ENCODE results near the gene RAB23. TPM values are rescaled to one million over a fixed set of nuclear protein-coding genes. Genes with fewer than 3 reads are reported as not detected.
"Not testable (repeated sequence)": the region's sequence is repeated elsewhere in the genome, so short reads cannot be mapped to it uniquely, and the experiment has no call there.

RAB23 gene
- total and polyA plus RNA-seq, 12 donors: 2.3 to 14.7 (median 5.6) TPM

DNA sequence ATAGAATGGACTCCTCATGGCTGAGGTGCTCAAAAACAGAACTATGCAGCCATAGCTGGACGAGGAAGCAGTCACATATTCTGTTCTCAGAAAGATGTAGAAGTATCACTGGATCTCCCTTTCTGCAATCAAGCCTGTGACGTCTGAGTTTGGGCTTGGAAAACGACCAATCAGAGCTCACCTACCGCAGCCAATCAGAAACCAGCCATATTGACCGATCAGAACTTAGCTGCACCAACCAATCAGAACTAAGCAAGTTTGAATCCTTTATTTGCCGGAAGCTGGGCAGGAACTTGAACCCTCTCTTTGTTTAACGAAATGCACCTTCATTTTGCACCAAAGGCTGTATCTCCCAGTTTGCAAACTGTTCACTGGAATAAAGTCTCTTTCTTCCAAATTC is 21.8 kb upstream of the RAB23 start:
- no peak overlapping the region for H3K27ac ChIP-seq
- intact Hi-C loops (cut with DNase I): no loop called here
- no peaks in the 10 kb centered on the region for H3K9me3 ChIP-seq (replicated peaks in 1 of 3)
- 84 to 90% (median 88%) methylated on average over 7 of the region's 7 CpGs for WGBS, 4 donors
- no peak for DNase-seq
- H3K36me3 ChIP-seq (replicated peaks in 1 of 2): no peaks in the 10 kb centered on the region
- no peak overlapping the region for H3K4me3 ChIP-seq
- H3K4me1 ChIP-seq (replicated peaks in 1 of 2): no peaks in the 10 kb centered on the region
- H3K27me3 ChIP-seq: no peaks in the 10 kb centered on the region
- TF ChIP-seq POLR2A (IDR thresholded peaks at IDR 0.05): no peak
- TF ChIP-seq, protein P1, sequence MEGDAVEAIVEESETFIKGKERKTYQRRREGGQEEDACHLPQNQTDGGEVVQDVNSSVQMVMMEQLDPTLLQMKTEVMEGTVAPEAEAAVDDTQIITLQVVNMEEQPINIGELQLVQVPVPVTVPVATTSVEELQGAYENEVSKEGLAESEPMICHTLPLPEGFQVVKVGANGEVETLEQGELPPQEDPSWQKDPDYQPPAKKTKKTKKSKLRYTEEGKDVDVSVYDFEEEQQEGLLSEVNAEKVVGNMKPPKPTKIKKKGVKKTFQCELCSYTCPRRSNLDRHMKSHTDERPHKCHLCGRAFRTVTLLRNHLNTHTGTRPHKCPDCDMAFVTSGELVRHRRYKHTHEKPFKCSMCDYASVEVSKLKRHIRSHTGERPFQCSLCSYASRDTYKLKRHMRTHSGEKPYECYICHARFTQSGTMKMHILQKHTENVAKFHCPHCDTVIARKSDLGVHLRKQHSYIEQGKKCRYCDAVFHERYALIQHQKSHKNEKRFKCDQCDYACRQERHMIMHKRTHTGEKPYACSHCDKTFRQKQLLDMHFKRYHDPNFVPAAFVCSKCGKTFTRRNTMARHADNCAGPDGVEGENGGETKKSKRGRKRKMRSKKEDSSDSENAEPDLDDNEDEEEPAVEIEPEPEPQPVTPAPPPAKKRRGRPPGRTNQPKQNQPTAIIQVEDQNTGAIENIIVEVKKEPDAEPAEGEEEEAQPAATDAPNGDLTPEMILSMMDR (IDR thresholded peaks at IDR 0.05): no peak

DNA sequence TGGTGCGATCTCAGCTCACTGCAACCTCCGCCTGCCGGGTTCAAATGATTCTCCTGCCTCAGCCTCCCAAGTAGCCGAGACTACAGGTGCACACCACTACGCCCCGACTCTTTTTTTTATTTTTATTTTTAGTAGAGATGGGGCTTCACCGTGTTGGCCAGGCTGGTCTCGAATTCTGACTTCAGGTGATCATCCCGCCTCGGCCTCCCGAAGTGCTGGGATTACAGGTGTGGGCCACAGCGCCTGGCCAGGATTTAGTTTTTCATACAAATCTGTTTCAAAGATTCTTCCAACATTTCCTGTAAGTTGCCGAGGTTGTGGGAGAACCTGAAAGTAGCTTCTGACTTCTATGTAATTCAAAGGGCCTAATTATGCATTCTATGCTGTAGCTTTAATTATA is 21.4 kb upstream of the RAB23 start:
- 94 to 97% (median 95%) methylated on average over 13 of the region's 13 CpGs for WGBS, 4 donors
- H3K27me3 ChIP-seq; H3K27ac ChIP-seq; H3K36me3 ChIP-seq (replicated peaks in 1 of 2); H3K9me3 ChIP-seq (replicated peaks in 1 of 3); H3K4me3 ChIP-seq; H3K4me1 ChIP-seq (replicated peaks in 1 of 2); intact Hi-C loops (cut with DNase I); DNase-seq: not testable (repeated sequence)

DNA sequence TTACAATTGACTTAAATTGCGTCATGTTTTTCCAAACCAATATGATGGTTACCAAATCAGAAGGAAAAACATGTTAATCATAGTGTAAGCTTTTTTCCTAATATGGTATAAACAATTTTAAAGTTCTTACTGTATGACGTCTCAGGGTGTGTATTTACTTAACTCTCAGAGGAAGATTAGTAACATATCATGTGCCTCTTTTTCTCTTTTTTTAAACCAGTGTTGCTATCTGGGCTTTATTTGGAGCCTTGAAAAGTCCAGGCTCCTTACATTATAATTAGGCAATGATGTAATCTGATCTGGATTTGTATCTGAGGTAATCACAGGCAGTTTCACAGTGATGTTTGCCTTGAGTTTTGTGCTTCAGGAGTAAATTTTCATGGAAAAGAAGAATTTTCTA is 20.4 kb upstream of the RAB23 start:
- H3K4me3 ChIP-seq: no peak overlapping the region
- intact Hi-C loops (cut with DNase I): no loop called here
- H3K27me3 ChIP-seq: no peaks in the 10 kb centered on the region
- no peaks in the 10 kb centered on the region for H3K9me3 ChIP-seq (replicated peaks in 1 of 3)
- no peak overlapping the region for H3K27ac ChIP-seq
- no peaks in the 10 kb centered on the region for H3K36me3 ChIP-seq (replicated peaks in 1 of 2)
- H3K4me1 ChIP-seq (replicated peaks in 1 of 2): no peaks in the 10 kb centered on the region
- DNase-seq: no peak
- TF ChIP-seq POLR2A (IDR thresholded peaks at IDR 0.05): no peak
- TF ChIP-seq, protein P1 (IDR thresholded peaks at IDR 0.05): no peak
- WGBS, 4 donors: 8 to 37% (median 16%) methylated on average over 2 of the region's 2 CpGs

DNA sequence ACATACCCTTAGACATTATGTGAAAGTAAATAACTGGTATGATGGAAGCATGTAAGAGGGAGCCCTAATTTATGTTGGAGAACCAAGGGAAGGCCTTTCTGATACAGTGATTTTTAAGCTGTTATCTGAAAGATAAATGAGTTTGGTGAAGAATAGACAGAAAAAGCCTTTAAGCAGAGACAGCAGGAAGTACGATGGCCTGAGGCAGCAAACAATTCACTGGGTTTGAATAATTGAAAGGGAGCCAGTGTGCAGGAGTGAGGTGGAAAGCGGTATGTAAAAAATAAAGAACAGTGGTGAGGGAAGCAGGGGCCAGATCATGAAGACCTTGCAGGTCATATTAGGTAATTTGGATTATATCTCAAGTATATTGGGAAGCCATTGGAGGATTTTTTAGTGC is 4.1 kb upstream of the RAB23 start:
- H3K27ac ChIP-seq: no peak overlapping the region
- no peaks in the 10 kb centered on the region for H3K27me3 ChIP-seq
- TF ChIP-seq POLR2A (IDR thresholded peaks at IDR 0.05): no peak
- TF ChIP-seq, protein P1 (IDR thresholded peaks at IDR 0.05): no peak
- DNase-seq: no peak
- WGBS, 4 donors: 64 to 76% (median 71%) methylated on average over 2 of the region's 2 CpGs
- no peaks in the 10 kb centered on the region for H3K9me3 ChIP-seq (replicated peaks in 1 of 3)
- intact Hi-C loops (cut with DNase I): loop anchor here in 1 of 2 donors (10.0 kb wide), 1 partner anchor 51 kb away; the partner anchor contains the start of gene BAG2
- H3K36me3 ChIP-seq (replicated peaks in 1 of 2): no peaks in the 10 kb centered on the region
- H3K4me3 ChIP-seq: no peak overlapping the region
- peaks cover 0 to 1% of the 10 kb centered on the region in 2 donors for H3K4me1 ChIP-seq (replicated peaks in 1 of 2)

DNA sequence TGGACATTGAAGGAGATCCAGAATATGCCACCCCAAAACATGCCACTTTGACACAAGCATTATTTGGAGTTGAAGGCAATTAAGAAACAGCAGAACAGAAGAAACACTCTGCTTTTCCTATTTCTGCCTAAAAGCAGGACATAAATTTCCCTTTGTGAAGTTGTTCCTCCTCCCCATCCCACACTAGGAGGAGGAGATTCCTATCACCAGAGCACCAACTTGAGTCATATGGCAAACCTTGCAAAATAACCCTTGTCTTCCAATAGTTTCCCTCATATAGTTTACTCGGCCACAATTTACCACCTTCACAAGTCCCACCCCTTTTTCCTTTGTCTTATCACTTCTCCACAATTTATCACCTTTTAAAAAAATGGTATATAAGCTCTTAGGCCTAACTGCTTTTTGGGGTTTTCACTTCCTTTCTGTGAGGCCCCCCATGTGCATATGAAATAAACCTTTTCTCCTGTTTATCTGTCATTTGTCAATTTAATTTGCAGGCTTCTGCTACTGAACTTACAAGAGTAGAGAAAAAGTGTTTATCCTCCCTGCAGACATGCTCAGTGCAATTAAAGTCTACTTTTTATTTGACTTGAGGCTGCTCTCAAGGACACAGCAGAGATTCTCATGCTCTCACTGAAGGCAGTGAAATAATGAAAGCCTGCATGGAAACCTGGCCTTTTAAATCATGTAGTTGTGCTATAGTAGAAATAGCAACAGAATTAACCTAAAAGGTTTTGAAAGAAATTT is 2.8 kb upstream of the RAB23 start:
- Histone ChIP-seq H3K4me1 (replicated peaks in 1 of 2) (peaks cover 0 to 5% of the 10 kb centered on the region in 2 donors), H3K9me3 (replicated peaks in 1 of 3) (no peaks in the 10 kb centered on the region), H3K27ac (no peak overlapping the region), H3K36me3 (replicated peaks in 1 of 2) (no peaks in the 10 kb centered on the region), H3K27me3 (no peaks in the 10 kb centered on the region), H3K4me3 (no peak overlapping the region)
- DNase-seq: no peak
- 48 to 62% (median 56%) methylated on average over 1 of the region's 1 CpG for WGBS, 4 donors
- intact Hi-C loops (cut with DNase I): loop anchor here in 1 of 2 donors (10.0 kb wide), 1 partner anchor 50 kb away; the partner anchor contains the start of gene BAG2
- TF ChIP-seq POLR2A (IDR thresholded peaks at IDR 0.05): no peak
- TF ChIP-seq, protein P1 (IDR thresholded peaks at IDR 0.05): no peak
